GM20000 (cell line): ENCODE measurements around the gene TIPRL.

Experiments
- DNase-seq: peaks from one replicate; pipeline ENCODE4 v3.0.0; 2012; ENCODE audit warnings: low spot score
- TF ChIP-seq, protein P1 (sequence below): IDR thresholded peaks from 2 replicates; pipeline ENCODE4 v1.5.1; 2012; ENCODE audit warnings: mild to moderate bottlenecking, control low read depth; ENCODE audit errors: extremely low read depth, missing control alignments

The TIPRL gene

DNA sequence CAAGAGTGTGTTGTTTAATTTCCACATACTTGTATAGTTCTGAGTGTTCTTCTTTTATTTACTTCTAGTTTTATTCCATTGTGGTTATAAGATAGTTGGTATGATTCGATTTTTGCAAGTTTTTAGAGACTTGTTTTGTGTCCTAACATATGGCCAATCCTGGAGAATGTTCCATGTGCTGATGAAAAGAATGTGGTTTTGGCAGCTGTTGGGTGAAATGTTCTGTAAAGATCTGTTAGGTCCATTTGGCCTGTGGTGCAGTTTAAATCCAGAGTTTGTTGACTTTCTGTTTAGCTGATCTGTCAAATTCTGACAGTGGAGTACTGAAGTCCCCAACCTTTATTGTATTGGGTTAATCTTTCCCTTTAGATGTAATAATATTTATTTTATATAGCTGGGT is 19.5 kb upstream of the TIPRL start:
- TF ChIP-seq, protein P1, sequence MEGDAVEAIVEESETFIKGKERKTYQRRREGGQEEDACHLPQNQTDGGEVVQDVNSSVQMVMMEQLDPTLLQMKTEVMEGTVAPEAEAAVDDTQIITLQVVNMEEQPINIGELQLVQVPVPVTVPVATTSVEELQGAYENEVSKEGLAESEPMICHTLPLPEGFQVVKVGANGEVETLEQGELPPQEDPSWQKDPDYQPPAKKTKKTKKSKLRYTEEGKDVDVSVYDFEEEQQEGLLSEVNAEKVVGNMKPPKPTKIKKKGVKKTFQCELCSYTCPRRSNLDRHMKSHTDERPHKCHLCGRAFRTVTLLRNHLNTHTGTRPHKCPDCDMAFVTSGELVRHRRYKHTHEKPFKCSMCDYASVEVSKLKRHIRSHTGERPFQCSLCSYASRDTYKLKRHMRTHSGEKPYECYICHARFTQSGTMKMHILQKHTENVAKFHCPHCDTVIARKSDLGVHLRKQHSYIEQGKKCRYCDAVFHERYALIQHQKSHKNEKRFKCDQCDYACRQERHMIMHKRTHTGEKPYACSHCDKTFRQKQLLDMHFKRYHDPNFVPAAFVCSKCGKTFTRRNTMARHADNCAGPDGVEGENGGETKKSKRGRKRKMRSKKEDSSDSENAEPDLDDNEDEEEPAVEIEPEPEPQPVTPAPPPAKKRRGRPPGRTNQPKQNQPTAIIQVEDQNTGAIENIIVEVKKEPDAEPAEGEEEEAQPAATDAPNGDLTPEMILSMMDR = no peak
- no peak for DNase-seq

DNA sequence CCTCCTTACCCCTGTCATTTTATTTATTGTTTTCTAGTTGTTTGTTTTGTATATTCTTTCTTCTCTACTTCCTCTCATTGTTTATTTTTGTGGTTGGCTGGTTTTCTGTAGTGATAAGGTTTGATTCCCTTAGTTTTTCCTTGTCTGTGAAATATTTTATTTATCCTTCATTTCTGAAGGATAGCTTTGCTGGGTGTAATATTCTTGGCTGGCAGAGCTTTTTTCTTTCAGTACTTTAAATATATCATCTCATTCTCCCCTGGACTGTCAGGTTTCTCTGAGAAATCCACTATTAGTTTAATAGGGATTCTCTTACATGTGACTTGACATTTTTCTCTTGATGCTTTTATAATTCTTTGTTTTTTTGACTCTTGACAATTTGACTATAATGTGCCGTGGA is 18.8 kb upstream of the TIPRL start:
- DNase-seq = no peak
- TF ChIP-seq, protein P1 = no peak

DNA sequence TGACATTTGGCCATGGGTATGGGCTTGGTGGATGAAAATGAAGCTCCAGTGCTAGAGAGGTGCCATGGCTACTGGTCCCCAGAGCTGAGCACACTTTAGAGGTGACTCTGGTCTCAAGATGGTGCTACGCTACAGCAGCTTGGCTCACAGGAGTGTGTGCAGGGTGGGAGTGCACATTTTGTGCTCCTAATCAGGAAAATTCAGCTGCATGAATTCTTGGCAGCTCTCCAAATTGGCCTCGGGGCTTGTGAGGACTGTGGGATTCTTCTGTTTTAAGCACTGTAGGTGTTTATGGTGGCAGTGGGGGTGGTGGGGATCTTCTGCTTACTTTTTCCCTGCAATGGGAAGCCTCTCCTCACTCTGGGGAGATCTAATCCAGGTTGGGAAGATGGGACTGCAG is 17.3 kb upstream of the TIPRL start:
- no peak for DNase-seq
- TF ChIP-seq, protein P1 = no peak

DNA sequence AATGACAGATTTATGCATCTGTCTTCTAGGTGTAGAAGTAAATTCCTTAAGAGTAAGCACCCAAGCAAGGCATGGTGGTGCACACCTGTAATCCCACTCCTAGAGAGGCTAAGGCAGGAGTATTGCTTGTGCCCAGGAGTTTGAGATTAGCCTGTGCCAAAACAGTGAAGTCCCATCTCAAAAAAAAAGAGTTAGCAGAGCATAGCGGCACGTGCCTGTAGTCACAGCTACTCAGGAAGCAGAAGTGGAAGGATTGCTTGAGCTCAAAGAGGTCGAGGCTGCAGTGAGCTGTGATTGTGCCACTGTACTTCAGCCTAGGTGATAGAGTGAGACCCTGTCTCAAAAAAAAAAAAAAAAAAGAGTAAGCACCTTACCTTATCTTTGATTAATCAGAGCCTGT is 15.1 kb upstream of the TIPRL start:
- DNase-seq = no peak
- TF ChIP-seq, protein P1 = no peak

DNA sequence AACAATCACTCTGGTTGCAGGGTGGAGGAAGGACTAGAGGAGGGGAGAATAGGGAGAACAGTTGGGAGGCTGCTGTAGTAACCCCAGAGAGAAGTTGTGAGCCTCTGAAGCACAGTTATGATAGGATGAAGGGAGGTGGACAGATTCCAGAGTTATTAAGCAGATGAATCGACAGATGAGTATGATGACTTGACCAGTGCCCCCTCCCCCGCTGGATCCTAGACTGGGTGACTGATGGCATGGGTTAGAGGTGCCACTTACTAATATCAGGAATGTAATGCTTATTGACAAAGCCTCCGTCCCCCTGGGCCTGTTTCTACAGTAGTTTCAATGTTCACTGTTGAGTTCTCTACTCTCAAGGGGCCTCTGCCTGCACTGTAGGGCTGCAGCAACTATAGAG is 14.0 kb upstream of the TIPRL start:
- TF ChIP-seq, protein P1 = no peak
- DNase-seq = no peak

DNA sequence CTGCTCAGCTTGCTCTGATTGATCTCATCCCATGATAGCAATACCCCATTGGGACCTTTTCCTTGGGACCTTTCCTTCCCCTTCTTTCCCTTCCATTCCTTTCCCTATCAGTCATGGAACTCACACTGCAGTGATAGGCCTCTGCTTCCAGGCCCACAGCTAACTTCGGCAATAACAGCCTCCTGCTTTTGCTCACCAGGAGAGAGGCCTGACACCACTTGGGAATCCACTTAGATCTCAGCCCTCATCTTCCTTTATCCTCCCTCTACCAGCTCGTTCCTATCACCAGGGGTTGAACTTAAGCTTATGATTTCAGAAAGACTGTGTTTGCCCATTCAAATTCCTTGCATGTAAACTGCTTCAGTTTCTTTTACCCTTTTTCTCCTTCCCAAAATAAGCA is 11.0 kb upstream of the TIPRL start:
- TF ChIP-seq, protein P1 = no peak
- no peak for DNase-seq

DNA sequence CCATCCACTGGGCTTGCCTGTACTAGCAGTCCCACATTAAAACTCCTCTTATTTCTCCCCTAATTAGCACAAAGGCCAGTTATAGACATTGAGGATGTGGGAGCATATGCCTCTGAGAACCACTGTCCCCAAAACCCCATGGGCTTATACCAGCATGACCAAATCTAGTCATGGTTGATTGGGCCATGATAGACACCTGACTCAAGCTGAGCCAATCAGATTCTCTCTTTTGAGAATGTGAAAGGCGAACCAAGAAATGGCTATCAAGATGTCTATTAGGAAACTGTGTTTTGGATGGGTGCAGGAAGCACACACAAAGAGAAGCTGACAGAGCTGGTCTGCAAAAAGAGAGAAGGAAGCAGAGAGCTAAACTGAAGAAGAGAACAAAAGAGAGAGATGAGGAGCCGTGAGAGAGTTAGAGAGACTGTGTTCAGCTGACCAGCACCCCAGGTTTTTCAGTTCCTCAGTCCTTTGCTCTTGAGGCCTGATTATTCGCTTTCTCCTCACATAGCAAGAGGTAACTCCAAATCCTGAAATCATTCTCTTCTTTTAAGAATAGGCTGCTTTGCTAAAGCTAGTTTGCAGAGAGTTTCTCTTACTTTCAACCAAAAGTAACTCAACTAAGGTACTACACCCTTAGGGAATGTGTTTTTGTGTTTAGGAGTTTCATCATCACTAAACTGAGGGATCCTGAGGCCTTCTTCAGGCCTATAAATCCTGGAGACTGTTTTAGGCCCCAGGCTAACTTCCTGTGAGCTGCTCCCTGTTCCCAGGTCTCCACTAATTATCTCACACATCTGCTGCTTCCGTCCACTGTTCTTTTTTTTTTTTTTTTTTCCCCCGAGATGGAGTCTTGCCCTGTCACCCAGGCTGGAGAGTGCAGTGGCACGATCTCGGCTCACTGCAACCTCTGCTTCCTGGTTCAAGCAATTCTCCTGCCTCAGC is 7.9 kb upstream of the TIPRL start:
- DNase-seq = no peak
- TF ChIP-seq, protein P1 = no peak
